Bronchus fibroblast of lung (primary cell): ENCODE data around the gene RRAGA. TPM values are rescaled to one million over a fixed set of nuclear protein-coding genes. Genes with fewer than 3 reads are reported as not detected.

Experiments used
- total RNA-seq: library from RNA; depleted of rRNA; stranded (reverse); fragments of >200 nt; gene quantifications from 2 replicates; pipeline ENCODE4 v1.2.3, GENCODE V29; 2015

The RRAGA gene, protein sequence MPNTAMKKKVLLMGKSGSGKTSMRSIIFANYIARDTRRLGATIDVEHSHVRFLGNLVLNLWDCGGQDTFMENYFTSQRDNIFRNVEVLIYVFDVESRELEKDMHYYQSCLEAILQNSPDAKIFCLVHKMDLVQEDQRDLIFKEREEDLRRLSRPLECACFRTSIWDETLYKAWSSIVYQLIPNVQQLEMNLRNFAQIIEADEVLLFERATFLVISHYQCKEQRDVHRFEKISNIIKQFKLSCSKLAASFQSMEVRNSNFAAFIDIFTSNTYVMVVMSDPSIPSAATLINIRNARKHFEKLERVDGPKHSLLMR
- total RNA-seq = 79.0 and 81.0 TPM in 2 replicates

DNA sequence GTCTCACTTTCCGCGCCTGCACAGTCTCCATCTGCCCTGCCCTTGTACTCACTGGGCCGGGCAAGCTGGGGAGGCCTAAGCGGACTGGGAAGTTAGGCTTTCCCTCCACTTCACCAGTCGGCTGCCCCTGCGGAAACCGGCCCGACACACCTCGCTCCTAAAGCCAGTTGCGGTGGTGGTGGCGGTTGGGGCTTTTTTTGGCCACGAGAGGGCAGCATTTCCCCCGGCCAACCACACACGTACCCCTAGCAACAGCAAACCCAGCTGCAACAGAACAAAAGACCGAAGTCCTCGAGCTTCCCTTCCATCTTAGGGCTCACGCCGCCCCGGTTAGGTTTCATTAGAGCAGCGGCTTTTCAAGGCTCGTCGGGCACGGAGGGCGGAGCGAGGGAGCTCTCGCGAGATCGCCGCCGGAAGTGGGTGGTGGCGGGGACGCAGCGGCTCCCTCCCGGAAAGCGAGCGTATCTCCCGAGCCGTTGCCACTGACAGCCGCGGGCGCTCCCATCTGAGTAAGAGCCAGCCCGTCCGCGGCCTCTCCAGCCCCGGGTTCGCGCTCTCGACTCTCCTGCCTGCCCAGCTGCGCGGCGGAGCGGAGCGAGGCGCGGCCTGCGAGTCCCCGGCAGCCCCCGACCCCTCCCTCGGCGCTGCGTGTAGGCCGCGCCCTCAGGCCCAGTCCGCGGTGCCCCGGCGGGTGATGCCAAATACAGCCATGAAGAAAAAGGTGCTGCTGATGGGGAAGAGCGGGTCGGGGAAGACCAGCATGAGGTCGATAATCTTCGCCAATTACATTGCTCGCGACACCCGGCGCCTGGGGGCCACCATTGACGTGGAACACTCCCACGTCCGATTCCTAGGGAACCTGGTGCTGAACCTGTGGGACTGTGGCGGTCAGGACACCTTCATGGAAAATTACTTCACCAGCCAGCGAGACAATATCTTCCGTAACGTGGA is at the start of gene RRAGA:
RRAGA (plus strand) TSS at position 462 of the 951 bp plus-strand sequence; CDS start at position 695, 233 bp downstream.

GRCh38 chr9:19033015-19033414 is 16.2 kb upstream of the RRAGA start, which contains the start of gene SAXO1:
Gene SAXO1, minus strand, starts transcription at chr9:19033209. Its CDS starts 301 bp downstream, at chr9:19032908.

Other genes starting within 250 kb of the RRAGA start
- not detected in 2 replicates for gene SAXO1, start 16.2 kb upstream of the RRAGA start, total RNA-seq
- 11.3 and 13.3 TPM in 2 replicates for gene HAUS6, start 53.5 kb downstream of the RRAGA start, total RNA-seq
- 67.0 and 90.3 TPM in 2 replicates for gene PLIN2, start 78.1 kb downstream of the RRAGA start, total RNA-seq
- gene DENND4C, start 181.3 kb downstream of the RRAGA start, total RNA-seq = 17.5 and 20.8 TPM in 2 replicates